Epithelial cell of esophagus (primary cell): ENCODE data around the gene SNX24.

Experiments
- DNase-seq: peaks from one replicate; pipeline ENCODE4 v3.0.0; 2010; ENCODE audit warnings: low read depth
- H3K4me3 ChIP-seq: 2 replicates; pipeline ENCODE4 v1.5.1; 2011; ENCODE audit warnings: mild to moderate bottlenecking, low read length, control low read depth
- CTCF ChIP-seq: IDR thresholded peaks from 2 replicates; pipeline ENCODE4 v1.5.1; 2011; ENCODE audit warnings: low read depth, mild to moderate bottlenecking, low read length, control low read depth, inconsistent platforms; ENCODE audit not compliant: insufficient read depth; ENCODE audit errors: missing control alignments

The SNX24 gene

DNA sequence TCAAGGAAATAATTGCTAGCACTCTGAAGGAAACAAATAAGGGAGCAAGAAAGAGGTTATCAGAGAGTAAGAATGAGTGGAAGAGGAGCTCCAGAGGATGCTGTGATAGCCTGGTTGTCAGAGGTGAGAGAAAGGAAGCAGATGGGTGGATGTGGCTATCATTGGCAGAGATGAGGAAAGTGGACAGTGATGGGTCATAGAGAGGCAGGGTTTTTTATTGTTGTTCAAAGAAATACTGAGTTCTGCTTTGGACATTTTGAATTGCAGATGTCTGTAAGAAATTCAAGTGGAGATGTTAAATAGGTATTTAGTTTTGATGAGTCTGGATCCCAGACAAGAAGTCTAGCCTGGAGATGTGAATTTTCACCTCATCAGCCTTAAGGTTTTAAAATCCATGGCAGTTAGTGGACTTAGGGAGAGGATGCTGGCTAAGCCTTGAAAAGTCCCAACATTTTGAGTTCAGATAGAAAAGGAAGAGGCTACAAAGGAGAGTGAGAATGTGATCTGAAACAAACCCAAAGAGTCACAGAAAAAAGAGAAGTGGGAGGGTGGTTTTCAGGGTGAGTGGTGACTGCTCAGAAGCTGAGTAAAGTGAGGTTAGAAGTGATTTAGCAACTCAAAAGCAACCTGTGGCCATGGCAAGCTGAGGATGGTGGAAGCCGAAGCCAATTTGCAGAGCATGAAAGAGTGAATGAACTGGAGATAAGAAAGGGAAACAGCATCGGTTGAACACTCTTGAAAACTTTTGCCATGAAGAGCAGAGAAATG lies 140.7 kb downstream of the SNX24 start:
- no peak for DNase-seq
- H3K4me3 ChIP-seq = no peak overlapping the region
- TF ChIP-seq CTCF = no peak

DNA sequence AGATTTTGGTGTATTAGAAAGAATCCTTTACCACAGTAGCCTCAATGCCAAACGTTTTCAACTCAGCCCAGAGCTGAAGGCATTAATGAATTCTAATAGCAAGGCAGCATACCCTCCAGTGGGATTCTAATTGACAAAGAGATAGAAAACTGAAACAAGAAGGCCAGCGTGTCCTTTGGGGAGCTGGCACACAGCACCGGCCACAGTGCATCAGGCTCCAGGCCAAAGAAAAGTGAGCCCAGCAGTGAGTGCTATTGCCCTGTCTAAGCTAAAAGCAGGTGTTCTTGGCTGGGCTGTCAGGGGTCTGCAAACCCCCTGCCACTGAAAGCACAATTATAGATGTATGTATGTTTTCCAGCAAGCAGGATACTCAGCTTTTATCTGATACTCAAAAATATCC lies 150.7 kb downstream of the SNX24 start:
- TF ChIP-seq CTCF = no peak
- DNase-seq = no peak
- H3K4me3 ChIP-seq = no peak overlapping the region

GRCh38 chr5:122997294-122997693 lies 151.9 kb downstream of the SNX24 start:
- no peak overlapping the region for H3K4me3 ChIP-seq
- no peak for TF ChIP-seq CTCF
- no peak for DNase-seq

- peak; percentile 26 for TF ChIP-seq CTCF
- peak; percentile 58 for DNase-seq
- no peak overlapping the region for H3K4me3 ChIP-seq
These were observed 154.6 kb downstream of the SNX24 start for GRCh38 chr5:122999947-123000563.

DNA sequence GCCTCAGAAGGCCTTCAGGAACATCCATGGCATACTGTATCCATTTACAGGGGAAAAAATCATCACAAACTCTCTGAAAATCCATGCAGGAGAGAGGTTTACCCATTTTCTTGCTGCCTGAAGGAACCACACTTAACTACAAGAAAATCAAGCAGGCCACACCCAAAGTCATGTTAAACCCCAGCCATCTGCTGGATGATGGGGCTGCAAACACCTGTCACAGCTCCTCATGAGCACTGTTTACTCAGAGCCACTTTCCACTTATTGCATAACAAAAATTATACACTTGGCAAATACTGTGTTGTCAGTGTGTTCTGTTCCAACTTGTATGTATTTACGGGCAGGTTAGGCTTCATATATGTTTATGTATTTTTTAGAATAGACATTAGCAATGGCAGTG lies 155.3 kb downstream of the SNX24 start:
- no peak for TF ChIP-seq CTCF
- no peak overlapping the region for H3K4me3 ChIP-seq
- DNase-seq = peak; percentile 13

- TF ChIP-seq CTCF = no peak
- H3K4me3 ChIP-seq = no peak overlapping the region
- no peak for DNase-seq
These were observed 156.4 kb downstream of the SNX24 start for GRCh38 chr5:123001808-123002207.

DNA sequence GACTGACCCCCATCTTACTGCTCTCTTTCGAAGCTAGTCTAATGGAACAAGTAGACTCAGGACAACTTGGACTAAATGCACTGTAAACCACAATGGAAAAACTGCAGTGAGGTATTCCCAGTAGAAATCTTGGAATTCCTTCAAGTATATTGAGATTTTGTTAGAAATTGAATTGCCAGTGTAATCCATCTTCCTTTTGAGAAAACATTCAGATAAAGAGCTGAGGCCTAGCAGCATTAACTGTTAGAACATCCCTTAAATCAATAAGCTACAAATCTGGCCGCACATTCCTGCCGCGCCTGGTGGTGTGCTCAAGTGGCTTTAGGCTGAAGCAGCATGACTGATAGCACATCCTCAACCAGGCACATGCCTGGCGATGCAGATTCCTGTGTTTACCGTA lies 161.8 kb downstream of the SNX24 start:
- DNase-seq = no peak
- H3K4me3 ChIP-seq = no peak overlapping the region
- no peak for TF ChIP-seq CTCF
